Activated naive CD8-positive, alpha-beta T cell treated with anti-CD3 and anti-CD28 coated beads, Interleukin-2, amount 50 U/mL, for 16 hours (primary cell): ENCODE data around the gene CNPY1.

Source experiments
- DNase-seq: peaks from one replicate; pipeline ENCODE4 v3.0.0-alpha.2; 2020; ENCODE audit warnings: low read depth, low spot score

Gene CNPY1

GRCh38 chr7:155490697-155491628, 55.4 kb downstream of the CNPY1 start:
- no peak for DNase-seq

- DNase-seq: no peak
Measured at GRCh38 chr7:155489862-155490696, 56.3 kb downstream of the CNPY1 start.

DNA sequence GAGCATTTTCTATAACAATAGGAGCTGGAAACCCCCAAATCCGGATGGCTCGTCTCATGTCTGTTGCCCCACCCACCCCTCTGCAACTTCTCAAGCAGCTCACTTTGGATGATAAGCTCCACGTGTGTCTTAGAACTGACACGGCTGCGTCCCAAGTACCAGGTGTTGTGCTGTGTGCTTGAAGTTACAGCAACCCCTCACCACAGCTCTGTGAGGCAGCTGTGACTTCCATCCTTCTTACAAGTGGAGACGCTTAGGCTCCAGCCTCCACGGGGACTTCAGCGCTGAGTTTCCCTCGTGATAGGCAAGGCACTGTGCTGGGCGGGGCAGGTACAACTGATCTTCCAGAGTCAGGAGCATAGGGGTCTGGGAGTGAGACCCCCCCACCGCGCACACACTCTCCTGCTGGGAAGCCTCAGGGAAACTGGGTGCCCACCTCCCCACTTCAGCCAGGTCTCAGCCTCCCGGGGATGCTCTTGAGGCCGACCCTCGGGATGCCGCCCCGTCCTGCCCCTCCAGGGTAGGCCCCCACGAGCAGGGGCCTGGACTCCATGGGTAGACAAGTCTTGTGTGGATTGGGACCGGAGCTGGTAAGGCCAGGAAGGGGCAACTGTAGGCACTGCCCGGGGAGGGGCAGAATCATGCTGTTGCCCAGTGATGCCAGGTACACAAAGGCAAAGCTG, 57.1 kb downstream of the CNPY1 start:
- no peak for DNase-seq

- no peak for DNase-seq
Measured at GRCh38 chr7:155488483-155489127, 57.8 kb downstream of the CNPY1 start.

GRCh38 chr7:155487509-155488482, 58.6 kb downstream of the CNPY1 start:
- no peak for DNase-seq

GRCh38 chr7:155486783-155487508, 59.4 kb downstream of the CNPY1 start:
- no peak for DNase-seq

DNA sequence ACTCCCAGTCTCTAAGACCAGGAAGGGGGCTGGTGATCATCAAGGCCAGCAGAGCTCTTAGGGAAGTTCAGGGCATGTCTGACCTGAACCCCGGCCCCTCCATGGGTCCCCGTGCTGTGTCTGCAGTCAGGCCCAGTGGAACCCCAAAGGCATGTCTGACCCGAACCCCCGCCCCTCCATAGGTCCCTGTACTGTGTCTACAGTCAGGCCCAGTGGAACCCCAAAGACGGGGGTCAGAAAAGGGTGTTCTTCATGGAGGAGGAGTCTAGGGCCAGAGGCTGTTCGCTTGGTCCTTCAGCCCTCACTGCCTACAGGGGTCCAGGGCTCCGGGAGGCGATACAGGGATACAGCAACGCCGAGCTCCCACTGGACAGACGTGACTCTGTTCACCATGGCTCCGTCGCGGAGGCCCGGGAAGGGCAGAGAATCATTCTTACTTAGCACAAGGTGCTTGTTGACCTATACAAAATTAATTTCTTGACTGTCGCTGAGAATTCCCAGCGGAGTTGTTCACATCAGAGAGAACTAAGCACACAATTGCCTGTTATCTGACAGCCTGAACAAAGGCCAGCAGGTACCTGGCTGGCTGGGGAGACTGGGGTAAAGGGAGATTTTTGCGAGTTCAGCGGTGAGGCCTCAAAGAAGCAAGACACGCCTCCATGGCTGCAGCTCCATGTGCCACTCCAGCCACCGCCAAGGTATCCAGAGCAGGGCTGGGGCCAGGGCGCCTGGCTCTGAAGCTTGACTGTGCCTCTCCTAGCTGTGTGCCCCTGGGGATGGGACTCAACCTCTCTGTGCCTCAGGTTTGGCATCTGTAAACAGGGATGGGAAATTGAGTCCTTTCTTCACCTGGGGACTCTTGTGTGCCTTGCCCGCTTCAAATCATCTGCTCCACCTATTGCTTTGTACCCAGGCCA, 61.6 kb downstream of the CNPY1 start:
- no peak for DNase-seq

DNA sequence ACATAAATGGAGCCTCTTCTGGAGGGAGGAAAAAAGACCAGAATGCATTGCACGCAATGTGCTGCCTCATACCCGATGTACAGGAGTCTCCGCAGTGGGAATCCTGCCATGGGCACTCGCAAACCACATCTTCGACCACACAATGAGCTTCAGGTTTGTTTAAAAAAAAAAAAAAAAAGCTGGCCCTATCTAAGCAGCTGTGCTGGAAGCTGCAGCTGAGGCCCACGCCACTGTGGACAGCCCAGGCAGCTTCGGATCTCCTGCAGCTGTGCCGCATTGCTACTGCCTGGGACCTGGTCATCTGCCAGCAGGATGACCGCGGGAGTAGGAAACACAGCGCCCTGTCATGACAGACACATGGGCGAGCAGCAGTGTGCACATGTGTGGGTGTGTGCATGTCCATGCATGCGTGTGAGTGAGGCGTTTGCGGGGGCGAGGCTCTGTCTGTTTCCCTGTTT, 62.5 kb downstream of the CNPY1 start:
- no peak for DNase-seq

DNA sequence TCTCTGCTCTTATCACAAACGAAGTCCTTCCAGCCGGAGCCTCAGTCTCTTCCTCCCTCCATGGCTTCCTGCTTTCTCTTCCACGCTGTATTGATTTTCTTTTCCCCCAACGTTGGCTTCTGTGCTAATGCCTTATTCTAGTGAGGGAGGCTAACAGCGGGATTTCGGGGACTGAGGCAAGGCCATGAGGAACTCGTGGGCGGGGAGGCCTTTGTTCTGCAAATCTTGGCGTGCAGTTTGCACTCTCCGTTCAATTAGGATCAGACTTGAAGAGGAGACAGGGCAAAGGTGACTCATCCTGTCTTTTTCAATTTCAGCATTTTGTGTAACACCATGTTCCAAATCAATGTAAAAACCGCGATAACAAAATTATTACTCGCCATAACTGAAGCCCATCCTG, 63.1 kb downstream of the CNPY1 start:
- no peak for DNase-seq

DNA sequence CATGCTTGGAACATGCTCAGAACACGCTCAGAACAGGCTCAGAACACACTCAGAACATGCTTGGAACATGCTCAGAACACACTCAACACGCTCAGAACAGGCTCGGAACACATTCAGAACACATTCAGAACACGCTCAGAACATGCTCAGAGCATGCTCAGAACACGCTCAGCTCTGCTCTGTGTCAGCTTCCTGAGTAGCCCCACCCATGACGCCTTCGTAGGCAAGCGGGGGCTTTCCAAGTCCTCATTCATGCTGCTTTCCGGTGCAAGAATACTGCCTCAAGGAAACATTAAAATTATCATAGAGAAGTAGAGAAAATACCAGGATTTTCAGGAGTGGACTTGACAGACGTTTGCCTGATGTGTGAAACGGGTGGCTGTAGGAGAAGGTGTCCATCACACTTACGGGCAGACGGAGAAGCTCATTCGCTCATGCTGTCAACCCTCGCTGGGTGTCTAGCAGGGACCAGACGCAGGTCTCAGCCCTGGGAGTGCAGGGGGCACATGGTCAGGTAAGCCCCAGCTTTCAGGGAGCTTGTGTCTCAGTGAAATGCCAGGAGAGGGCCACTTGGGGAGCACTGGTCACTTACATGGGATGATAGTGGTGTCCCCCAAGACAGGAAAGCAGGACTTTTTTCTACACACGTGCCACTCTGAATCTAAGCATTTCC, 63.7 kb downstream of the CNPY1 start:
- DNase-seq: no peak

GRCh38 chr7:155481764-155482163, 64.6 kb downstream of the CNPY1 start:
- DNase-seq: no peak

GRCh38 chr7:155477476-155477875, 68.9 kb downstream of the CNPY1 start:
- no peak for DNase-seq

DNA sequence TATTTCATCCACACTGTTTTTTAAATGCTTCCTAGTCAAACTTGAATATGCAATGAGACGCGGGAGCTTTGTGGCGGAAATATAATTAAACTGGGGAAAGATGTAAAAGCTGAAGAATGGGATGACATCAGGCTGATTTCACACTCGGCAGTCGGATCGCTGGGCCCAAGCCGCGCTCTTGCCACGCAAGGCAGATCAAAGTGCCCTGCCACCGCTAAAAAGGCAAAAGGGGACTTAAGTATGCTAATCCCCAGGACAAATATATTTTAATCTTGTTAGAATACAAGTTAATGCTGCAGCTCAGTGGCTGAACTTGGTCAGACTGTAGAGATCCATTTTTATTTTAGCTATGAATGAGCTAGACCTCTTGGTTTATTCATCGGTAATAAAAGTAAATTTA, 74.6 kb downstream of the CNPY1 start:
- no peak for DNase-seq

GRCh38 chr7:155470686-155471638, 75.4 kb downstream of the CNPY1 start:
- no peak for DNase-seq

DNA sequence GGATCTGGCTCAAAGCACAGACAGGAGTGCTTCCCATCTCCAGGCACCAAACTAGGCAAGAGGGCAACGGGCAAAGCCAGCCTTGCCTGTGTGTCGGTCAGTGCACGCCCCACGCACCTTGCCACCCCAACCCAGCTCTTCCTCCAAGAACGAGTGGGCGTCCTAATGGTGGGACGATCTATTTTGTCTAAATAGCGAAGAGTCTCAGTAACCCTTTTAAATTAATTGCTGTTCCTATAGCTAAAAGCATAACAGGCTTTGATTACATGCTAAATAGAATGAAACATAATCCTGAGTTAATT, 76.2 kb downstream of the CNPY1 start:
- DNase-seq: no peak

DNA sequence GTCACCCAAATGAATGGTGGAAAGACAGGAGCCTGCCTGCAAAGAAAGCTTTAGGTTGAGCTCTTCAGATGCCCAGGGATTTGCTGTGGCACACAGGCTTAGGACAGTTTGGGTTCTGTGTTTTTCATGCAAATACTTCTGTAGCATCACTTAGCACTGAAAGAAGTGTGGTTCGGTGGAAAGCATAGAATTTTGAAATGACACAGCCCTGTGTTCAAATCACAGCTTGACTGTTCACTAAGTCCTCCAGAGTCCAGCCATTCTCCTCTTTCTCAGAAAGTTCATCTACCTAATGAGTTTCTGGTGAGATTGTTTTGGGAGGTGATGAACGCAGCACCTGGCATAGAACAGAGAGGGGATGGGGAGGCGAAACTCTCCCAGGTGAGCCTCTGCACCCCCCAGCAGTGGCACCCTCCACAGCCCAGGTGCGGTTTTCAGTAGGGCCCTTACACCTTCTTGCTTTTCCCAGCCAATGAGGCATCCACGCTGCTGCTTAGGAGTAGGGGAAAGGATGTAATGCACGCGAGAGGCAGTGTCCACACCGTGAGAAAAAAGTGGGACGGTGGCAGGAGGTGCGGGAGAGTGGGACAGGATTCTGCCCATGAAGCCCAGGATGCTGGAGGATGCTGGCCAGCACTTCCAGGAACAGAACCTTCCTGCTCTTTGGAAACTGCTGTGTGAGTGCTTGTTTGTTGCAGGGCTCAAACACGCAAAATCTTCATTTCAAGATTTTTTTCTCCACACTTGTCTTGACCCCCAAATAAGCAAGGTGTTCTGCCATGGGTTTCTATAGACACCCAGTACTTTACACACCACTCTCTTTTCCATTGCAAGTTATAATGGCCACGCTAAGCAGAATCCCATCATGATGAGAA, 76.8 kb downstream of the CNPY1 start:
- DNase-seq: no peak
